Measurements from ENCODE around the gene DNAJB6.

DNA sequence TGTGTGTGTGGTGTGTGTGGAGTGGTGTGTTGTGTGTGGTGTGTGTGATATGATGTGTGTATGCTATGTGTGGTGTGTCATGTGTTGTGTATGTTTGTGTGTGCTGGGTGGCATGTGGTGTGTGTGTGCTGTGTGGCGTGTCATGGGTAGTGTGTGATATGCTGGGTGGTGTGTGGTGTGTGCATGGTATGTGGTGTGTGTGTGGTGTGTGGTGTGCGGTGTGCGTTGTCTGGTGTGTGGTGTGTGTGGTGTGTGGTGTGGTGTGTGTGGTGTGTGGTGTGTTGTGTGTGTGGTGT is 37.5 kb upstream of the DNAJB6 start:
- TF ChIP-seq, protein P1, sequence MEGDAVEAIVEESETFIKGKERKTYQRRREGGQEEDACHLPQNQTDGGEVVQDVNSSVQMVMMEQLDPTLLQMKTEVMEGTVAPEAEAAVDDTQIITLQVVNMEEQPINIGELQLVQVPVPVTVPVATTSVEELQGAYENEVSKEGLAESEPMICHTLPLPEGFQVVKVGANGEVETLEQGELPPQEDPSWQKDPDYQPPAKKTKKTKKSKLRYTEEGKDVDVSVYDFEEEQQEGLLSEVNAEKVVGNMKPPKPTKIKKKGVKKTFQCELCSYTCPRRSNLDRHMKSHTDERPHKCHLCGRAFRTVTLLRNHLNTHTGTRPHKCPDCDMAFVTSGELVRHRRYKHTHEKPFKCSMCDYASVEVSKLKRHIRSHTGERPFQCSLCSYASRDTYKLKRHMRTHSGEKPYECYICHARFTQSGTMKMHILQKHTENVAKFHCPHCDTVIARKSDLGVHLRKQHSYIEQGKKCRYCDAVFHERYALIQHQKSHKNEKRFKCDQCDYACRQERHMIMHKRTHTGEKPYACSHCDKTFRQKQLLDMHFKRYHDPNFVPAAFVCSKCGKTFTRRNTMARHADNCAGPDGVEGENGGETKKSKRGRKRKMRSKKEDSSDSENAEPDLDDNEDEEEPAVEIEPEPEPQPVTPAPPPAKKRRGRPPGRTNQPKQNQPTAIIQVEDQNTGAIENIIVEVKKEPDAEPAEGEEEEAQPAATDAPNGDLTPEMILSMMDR (IDR thresholded peaks at IDR 0.05; ENCODE audit: low read depth, low read length) = no peak
- no peak for TF ChIP-seq EZH2phosphoT487 (IDR thresholded peaks at IDR 0.05; ENCODE audit: low read depth)
